IMR-90 (cell line): Measurements from ENCODE around the gene LRP11. TPM values are rescaled to one million over a fixed set of nuclear protein-coding genes. Genes with fewer than 3 reads are reported as not detected.

ENCODE experiments used
- ATAC-seq: fragments of 200-7000 bp; cut with Tn5 transposase; 2 replicates; pipeline ENCODE4 v1.9.1; 2020; ENCODE audit warnings: low read depth, mild to moderate bottlenecking, moderate library complexity
- BruUV-seq: library from RNA; stranded (reverse); fragments of 400-500 nt; replicated peaks from 2 replicates; lab custom pipeline; 2021; lab: Mats Ljungman, UMichigan
- CTCF ChIA-PET: fragments of 300-600 bp; formaldehyde crosslinking; extraction: SDS; loops from one replicate; lab custom pipeline; 2021; ENCODE audit warnings: antibody characterized with exemption; lab: Yijun Ruan, JAX
- POLR2A ChIA-PET: fragments of 300-600 bp; sonication (Branson Sonifier 250); formaldehyde crosslinking; loops from one replicate; lab custom pipeline; 2022; ENCODE audit warnings: antibody characterized with exemption; ENCODE audit not compliant: unreplicated experiment; lab: Charles Lee
- DNase-seq: peaks from one replicate; pipeline ENCODE4 v3.0.0; 2013
- H2AFZ ChIP-seq: replicated peaks from 2 replicates; pipeline ENCODE3; 2013; ENCODE audit warnings: low read length, mild to moderate bottlenecking; ENCODE audit not compliant: poor library complexity
- H2AK5ac ChIP-seq: 2 replicates; pipeline ENCODE4 v1.6.1; 2013; ENCODE audit warnings: low read depth, low read length, inconsistent platforms
- H2AK9ac ChIP-seq: replicated peaks from 2 replicates; pipeline ENCODE3; 2013; ENCODE audit warnings: mild to moderate bottlenecking, low read depth, low read length, moderate library complexity; ENCODE audit not compliant: poor library complexity
- H2BK120ac ChIP-seq: 2 replicates; pipeline ENCODE4 v1.6.1; 2013; ENCODE audit warnings: low read depth, low read length, inconsistent platforms
- H2BK15ac ChIP-seq: 3 replicates; pipeline ENCODE4 v1.6.1; 2013; ENCODE audit warnings: low read depth, low read length, inconsistent platforms
- H2BK20ac ChIP-seq: 2 replicates; pipeline ENCODE4 v1.6.1; 2013; ENCODE audit warnings: low read depth, mild to moderate bottlenecking, inconsistent platforms, low read length, moderate library complexity
- H2BK5ac ChIP-seq: 2 replicates; pipeline ENCODE4 v1.6.1; 2013; ENCODE audit warnings: mild to moderate bottlenecking, low read depth, low read length, inconsistent platforms; ENCODE audit not compliant: poor library complexity, severe bottlenecking
- H3K14ac ChIP-seq: replicated peaks from 2 replicates; pipeline ENCODE4 v1.6.1; 2013; ENCODE audit warnings: low read depth, low read length, inconsistent platforms
- H3K18ac ChIP-seq: 2 replicates; pipeline ENCODE4 v1.6.1; 2013; ENCODE audit warnings: low read depth, low read length, control low read depth
- H3K23ac ChIP-seq: 2 replicates; pipeline ENCODE4 v1.6.1; 2013; ENCODE audit warnings: low read depth, low read length, inconsistent platforms
- H3K27ac ChIP-seq: 2 replicates; pipeline ENCODE4 v1.5.1; 2013; ENCODE audit warnings: mild to moderate bottlenecking, control low read depth, low read length; ENCODE audit not compliant: insufficient read depth
- H3K27me3 ChIP-seq: 2 replicates; pipeline ENCODE4 v1.6.1; 2013; ENCODE audit warnings: low read length; ENCODE audit not compliant: control insufficient read depth, insufficient read depth
- H3K36me3 ChIP-seq: 2 replicates; pipeline ENCODE4 v1.6.1; 2013; ENCODE audit warnings: low read length, mixed read lengths; ENCODE audit not compliant: control insufficient read depth, insufficient read depth
- H3K4ac ChIP-seq: 2 replicates; pipeline ENCODE4 v1.6.1; 2013; ENCODE audit warnings: low read depth, low read length, inconsistent platforms
- H3K4me1 ChIP-seq: 2 replicates; pipeline ENCODE4 v1.6.1; 2013; ENCODE audit warnings: low read length, mixed read lengths; ENCODE audit not compliant: control insufficient read depth, insufficient read depth
- H3K4me2 ChIP-seq: 2 replicates; pipeline ENCODE4 v1.6.1; 2013; ENCODE audit warnings: low read depth, mild to moderate bottlenecking, control low read depth, low read length, moderate library complexity
- H3K4me3 ChIP-seq: 2 replicates; pipeline ENCODE4 v1.5.1; 2013; ENCODE audit warnings: low read depth, mild to moderate bottlenecking, control low read depth, low read length, moderate library complexity; ENCODE audit not compliant: insufficient read depth
- H3K56ac ChIP-seq: 2 replicates; pipeline ENCODE4 v1.6.1; 2013; ENCODE audit warnings: low read length, inconsistent platforms; ENCODE audit not compliant: insufficient read depth; ENCODE audit errors: extremely low read depth
- H3K79me1 ChIP-seq, 2 experiments: 2 replicates each; pipeline ENCODE4 v1.6.1; 2013; ENCODE audit warnings: low read length in 2 of 2, inconsistent platforms in 1 of 2, low read depth in 1 of 2
- H3K9ac ChIP-seq: 2 replicates; pipeline ENCODE4 v1.6.1; 2013; ENCODE audit warnings: low read depth, low read length, control low read depth
- H3K9me1 ChIP-seq: 2 replicates; pipeline ENCODE4 v1.6.1; 2013; ENCODE audit warnings: low read length, inconsistent platforms; ENCODE audit not compliant: insufficient read depth
- H3K9me3 ChIP-seq: 2 replicates; pipeline ENCODE4 v1.6.1; 2013; ENCODE audit warnings: low read length; ENCODE audit not compliant: control insufficient read depth, insufficient read depth
- H4K20me1 ChIP-seq: 2 replicates; pipeline ENCODE4 v1.6.1; 2013; ENCODE audit warnings: low read length, inconsistent platforms; ENCODE audit not compliant: insufficient read depth
- H4K5ac ChIP-seq: 2 replicates; pipeline ENCODE4 v1.6.1; 2013; ENCODE audit warnings: mild to moderate bottlenecking, low read depth, low read length, control low read depth
- H4K8ac ChIP-seq, 2 experiments: 2 replicates each; pipeline ENCODE4 v1.6.1; 2013; ENCODE audit warnings: low read depth in 2 of 2, low read length in 2 of 2, control low read depth in 1 of 2, inconsistent platforms in 1 of 2
- H4K91ac ChIP-seq: 2 replicates; pipeline ENCODE4 v1.6.1; 2013; ENCODE audit warnings: low read depth, low read length, inconsistent platforms; ENCODE audit not compliant: insufficient read depth
- BHLHE40 ChIP-seq: fragments of 150-350 bp; IDR thresholded peaks from 2 replicates; pipeline ENCODE4 v1.6.1; 2016; ENCODE audit warnings: mild to moderate bottlenecking, low read depth, low read length
- WGBS, 2 experiments: methylation state at CpG; one replicate each; pipeline versions ENCODE4 v1.1.5 to v1.1.7; 2013; ENCODE audit warnings: missing lambda C conversion rate in 2 of 2; ENCODE audit not compliant: insufficient read length in 1 of 2; ENCODE audit errors: extremely low coverage in 2 of 2; 5-methylcytosine and 5-hydroxymethylcytosine counted together
- dilution Hi-C: fragments of 300-500 bp; cut with HindIII; formaldehyde crosslinking; loops from one replicate; pipeline ENCODE4 v1.14.3; 2018; ENCODE audit warnings: low sequenced_read_pairs; ENCODE audit not compliant: unreplicated experiment
- in situ Hi-C: fragments of 300-500 bp; cut with MboI; formaldehyde crosslinking; loops from 3 replicates; pipeline ENCODE4 v1.14.3; 2019; ENCODE audit warnings: low sequenced_read_pairs, inconsistent platforms, mixed read lengths
- intact Hi-C: fragments of 100-400 bp; cut with micrococcal nuclease; formaldehyde crosslinking; loops from 2 replicates; pipeline ENCODE4 v1.10.0; 2022
- polyA plus RNA-seq, 3 experiments: library from polyadenylated mRNA; depleted of rRNA; stranded (reverse); fragments of >200 nt; gene quantifications; 2 replicates each; pipeline ENCODE4 v1.2.3, GENCODE V29; 2012; ENCODE audit warnings: low replicate concordance in 1 of 3
- total RNA-seq: library from RNA; depleted of rRNA; stranded (reverse); fragments of >200 nt; gene quantifications from 2 replicates; pipeline ENCODE4 v1.2.3, GENCODE V29; 2012

The LRP11 gene
- total and polyA plus RNA-seq, 2 of the 4 experiments (the other 2 are of a cell fraction): 48.8 to 63.8 TPM

DNA sequence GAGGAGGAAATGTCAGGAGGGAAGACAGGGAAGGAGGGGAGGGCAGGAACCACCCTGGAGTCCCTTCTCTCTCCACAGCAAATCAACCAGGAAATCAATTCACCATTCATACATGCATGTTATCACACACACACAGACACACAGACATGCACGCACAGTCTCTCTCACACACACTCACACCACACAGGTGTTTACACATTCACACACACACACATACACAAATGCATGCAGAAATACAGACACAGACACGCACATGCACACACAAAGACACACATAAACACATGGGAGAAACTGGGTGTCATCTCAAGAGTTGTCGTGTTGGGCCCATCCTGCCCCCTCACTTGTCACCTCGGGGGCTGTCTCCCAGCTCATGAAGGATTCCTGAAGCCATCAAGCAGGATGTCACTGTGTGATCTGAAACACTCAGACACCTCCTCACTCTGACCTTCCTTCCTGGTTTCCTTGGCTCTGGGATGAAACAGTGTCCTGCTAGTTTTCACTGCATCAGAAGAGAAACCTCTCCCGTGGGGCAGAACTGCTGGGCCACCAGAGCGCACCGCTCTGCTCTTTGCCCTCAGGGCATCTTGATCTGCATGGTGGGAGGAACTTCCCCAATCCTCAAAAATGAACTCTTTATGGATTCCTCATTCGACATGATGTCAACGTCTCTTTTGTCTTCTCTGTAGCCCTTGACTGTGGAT lies 49.5 kb upstream of the LRP11 start:
- no peaks in the 10 kb centered on the region for H3K4me1 ChIP-seq
- no peak overlapping the region for H2BK120ac ChIP-seq
- no peak for DNase-seq
- dilution Hi-C loops (no loop called here), in situ Hi-C loops (no loop called here), intact Hi-C loops (no loop called here)
- no peak overlapping the region for H3K56ac ChIP-seq
- no peak overlapping the region for H3K23ac ChIP-seq
- no peak overlapping the region for H3K4ac ChIP-seq
- H3K36me3 ChIP-seq: no peaks in the 10 kb centered on the region
- no peak for TF ChIP-seq BHLHE40
- no TSS peak for BruUV-seq
- WGBS, 2 experiments: 71% methylated on average over 4 of the region's 9 CpGs; no CpG with 5 or more reads in 1 of the 2 experiments
- no peak overlapping the region for H3K27ac ChIP-seq
- no peak overlapping the region for H2BK20ac ChIP-seq
- ATAC-seq: no peak
- POLR2A ChIA-PET: no interaction called here
- no peak overlapping the region for H2AK5ac ChIP-seq
- no peak overlapping the region for H2BK15ac ChIP-seq
- H4K20me1 ChIP-seq: no peaks in the 10 kb centered on the region
- H3K27me3 ChIP-seq: peaks cover 18% of the 10 kb centered on the region
- CTCF ChIA-PET: no interaction called here
- no peaks in the 10 kb centered on the region for H3K79me1 ChIP-seq
- no peak overlapping the region for H3K14ac ChIP-seq
- no peak overlapping the region for H4K5ac ChIP-seq
- H3K4me2 ChIP-seq: no peak overlapping the region
- no peak overlapping the region for H3K9ac ChIP-seq
- no peak overlapping the region for H2AK9ac ChIP-seq
- peaks cover 4% of the 10 kb centered on the region; the same call in 1 of the 2 replicates for H3K9me1 ChIP-seq
- peaks cover 7% of the 10 kb centered on the region for H3K9me3 ChIP-seq
- no peak overlapping the region for H4K8ac ChIP-seq
- no peak overlapping the region for H3K4me3 ChIP-seq
- H4K91ac ChIP-seq: no peak overlapping the region
- H2AFZ ChIP-seq: no peak overlapping the region
- no peak overlapping the region for H3K18ac ChIP-seq
- H2BK5ac ChIP-seq: no peak overlapping the region
